ENCODE results near the gene MGLL. TPM values are rescaled to one million over a fixed set of nuclear protein-coding genes. Genes with fewer than 3 reads are reported as not detected.

MGLL gene
- total and polyA plus RNA-seq, 9 donors, result 4.5 to 22.4 (median 13.3) TPM

- Histone ChIP-seq H3K4me3 (no peak overlapping the region), H3K4me1 (ENCODE audit: insufficient read depth) (peaks cover 3% of the 10 kb centered on the region), H3K9me3 (no peaks in the 10 kb centered on the region), H3K27ac (no peak overlapping the region), H3K27me3 (no peaks in the 10 kb centered on the region), H3K36me3 (no peaks in the 10 kb centered on the region)
- TF ChIP-seq CTCF (IDR thresholded peaks at IDR 0.05) (no peak), POLR2A (IDR thresholded peaks at IDR 0.05) (no peak), EP300 (IDR thresholded peaks at IDR 0.05) (no peak)
- DNase-seq, result peak in 2 of 5 donors; percentile 36
- intact Hi-C loops (cut with DNase I), result no loop called here
- 62 to 64% (median 62%) methylated on average over 18 of the region's 18 CpGs for WGBS, 3 donors
Measured at GRCh38 chr3:127792541-127793292, 29.6 kb downstream of the MGLL start.

GRCh38 chr3:127791221-127791913, 30.9 kb downstream of the MGLL start:
- Histone ChIP-seq H3K4me3 (no peak overlapping the region), H3K36me3 (no peaks in the 10 kb centered on the region), H3K9me3 (no peaks in the 10 kb centered on the region), H3K27me3 (no peaks in the 10 kb centered on the region), H3K4me1 (ENCODE audit: insufficient read depth) (peaks cover 7% of the 10 kb centered on the region), H3K27ac (no peak overlapping the region)
- 26 to 31% (median 30%) methylated on average over 9 of the region's 9 CpGs for WGBS, 3 donors
- no peak for TF ChIP-seq CTCF (IDR thresholded peaks at IDR 0.05)
- TF ChIP-seq EP300 (IDR thresholded peaks at IDR 0.05), result no peak
- no peak for TF ChIP-seq POLR2A (IDR thresholded peaks at IDR 0.05)
- no peak for DNase-seq
- intact Hi-C loops (cut with DNase I), result no loop called here

- Histone ChIP-seq H3K4me3 (no peak overlapping the region), H3K27me3 (no peaks in the 10 kb centered on the region), H3K36me3 (no peaks in the 10 kb centered on the region), H3K4me1 (ENCODE audit: insufficient read depth) (peaks cover 7% of the 10 kb centered on the region), H3K27ac (no peak overlapping the region), H3K9me3 (no peaks in the 10 kb centered on the region)
- DNase-seq, result no peak
- TF ChIP-seq CTCF (IDR thresholded peaks at IDR 0.05) (no peak), POLR2A (IDR thresholded peaks at IDR 0.05) (no peak), EP300 (IDR thresholded peaks at IDR 0.05) (no peak)
- 62 to 78% (median 75%) methylated on average over 7 of the region's 7 CpGs for WGBS, 3 donors
- intact Hi-C loops (cut with DNase I), result no loop called here
Measured at GRCh38 chr3:127790882-127791183, 31.5 kb downstream of the MGLL start.

- WGBS, 3 donors, result 86 to 89% (median 86%) methylated on average over 19 of the region's 19 CpGs
- no peak for TF ChIP-seq POLR2A (IDR thresholded peaks at IDR 0.05)
- TF ChIP-seq EP300 (IDR thresholded peaks at IDR 0.05), result no peak
- TF ChIP-seq CTCF (IDR thresholded peaks at IDR 0.05), result no peak
- intact Hi-C loops (cut with DNase I), result no loop called here
- no peaks in the 10 kb centered on the region for H3K36me3 ChIP-seq
- no peaks in the 10 kb centered on the region for H3K9me3 ChIP-seq
- no peak for DNase-seq
- H3K27me3 ChIP-seq, result no peaks in the 10 kb centered on the region
- no peak overlapping the region for H3K27ac ChIP-seq
- H3K4me3 ChIP-seq, result no peak overlapping the region
- H3K4me1 ChIP-seq (ENCODE audit: insufficient read depth), result peaks cover 7% of the 10 kb centered on the region
Measured at GRCh38 chr3:127789990-127790881, 32.1 kb downstream of the MGLL start.

Measured in ovary (tissue), 9 donors.